CD4-positive, alpha-beta T cell treated with Interleukin-15 for 4 hours (primary cell): ENCODE data around the gene RPS6KA1.
"Not testable (repeated sequence)": the region's sequence is repeated elsewhere in the genome, so short reads cannot be mapped to it uniquely, and the experiment has no call there.

Experiments used
- DNase-seq: peaks from one replicate; pipeline ENCODE4 v3.0.0-alpha.2; 2020; ENCODE audit warnings: low spot score

Gene RPS6KA1

DNA sequence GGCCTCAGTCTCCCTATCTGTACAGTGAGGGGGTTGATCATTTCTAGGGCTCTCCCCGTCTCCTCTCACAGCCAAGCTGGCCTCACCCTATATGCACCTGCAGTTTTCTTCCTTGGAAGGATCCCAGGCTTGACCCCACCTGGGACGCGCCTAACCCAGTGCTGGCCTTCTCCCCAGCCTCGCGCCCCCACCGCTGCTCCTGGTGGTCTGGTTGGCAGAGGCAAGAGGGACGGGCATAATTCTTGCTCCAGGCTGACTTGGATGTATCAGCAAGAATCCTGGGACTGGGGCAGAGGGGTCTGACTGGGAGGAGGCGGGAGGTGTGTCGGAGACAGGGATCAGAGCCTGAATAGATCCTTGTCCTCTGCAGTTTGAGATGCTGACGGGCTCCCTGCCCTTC is 25.2 kb downstream of the RPS6KA1 start:
- DNase-seq, result no peak

DNA sequence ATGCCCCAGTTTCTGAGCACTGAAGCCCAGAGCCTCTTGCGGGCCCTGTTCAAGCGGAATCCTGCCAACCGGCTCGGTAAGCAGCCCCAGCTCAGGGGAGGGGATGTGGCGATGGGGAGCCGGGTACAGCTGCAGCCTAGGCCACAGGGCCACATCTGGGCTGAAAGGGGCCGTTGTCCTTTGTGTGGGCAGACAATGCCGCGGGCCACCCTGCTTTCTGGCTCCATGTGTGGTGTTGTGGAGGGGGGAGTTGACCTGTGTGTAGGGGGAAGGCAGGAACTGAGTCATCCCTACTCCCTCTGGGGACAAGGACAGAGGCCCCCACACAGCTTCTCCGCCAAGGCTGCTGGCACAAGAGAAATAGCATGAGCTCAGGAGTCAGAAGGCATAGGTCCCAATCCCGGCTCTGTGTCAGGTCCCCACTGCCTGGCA is 26.0 kb downstream of the RPS6KA1 start:
- no peak for DNase-seq

DNA sequence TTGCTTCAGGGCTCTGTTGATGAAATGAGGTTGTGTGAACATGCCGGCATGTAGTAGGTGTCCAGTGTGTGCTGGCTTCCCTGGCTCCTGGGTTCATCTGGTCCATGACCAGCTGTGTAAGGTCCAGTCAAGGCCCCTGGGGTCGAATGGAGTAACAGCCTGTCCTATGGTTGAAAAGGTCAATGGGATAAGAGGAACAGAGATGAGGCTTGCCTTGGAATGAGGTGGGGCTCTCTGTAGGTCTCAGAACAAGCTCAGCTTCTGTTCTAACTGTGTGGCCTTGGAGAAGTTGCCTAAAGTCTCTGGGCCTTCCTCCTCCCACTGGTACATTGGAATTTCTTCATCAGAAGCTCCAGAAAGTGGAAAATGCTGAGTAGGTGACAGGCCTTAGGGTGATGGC is 26.6 kb downstream of the RPS6KA1 start:
- DNase-seq, result no peak

GRCh38 chr1:26557008-26557407 is 27.4 kb downstream of the RPS6KA1 start:
- no peak for DNase-seq

DNA sequence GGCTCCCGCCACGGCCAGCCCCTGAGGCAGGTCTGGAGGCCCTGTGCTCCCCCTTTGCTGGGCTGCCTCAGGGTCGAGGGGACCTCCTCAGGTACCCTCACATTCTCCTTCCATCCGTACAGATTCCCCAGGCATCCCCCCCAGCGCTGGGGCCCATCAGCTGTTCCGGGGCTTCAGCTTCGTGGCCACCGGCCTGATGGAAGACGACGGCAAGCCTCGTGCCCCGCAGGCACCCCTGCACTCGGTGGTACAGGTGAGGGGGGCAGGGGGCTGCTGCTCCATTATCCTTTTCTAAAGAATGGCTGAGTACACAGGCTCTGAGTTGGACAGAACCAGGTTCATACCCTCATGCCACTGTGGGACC is 29.1 kb downstream of the RPS6KA1 start:
- DNase-seq, result no peak

GRCh38 chr1:26560403-26560780 is 30.8 kb downstream of the RPS6KA1 start:
- DNase-seq, result no peak

DNA sequence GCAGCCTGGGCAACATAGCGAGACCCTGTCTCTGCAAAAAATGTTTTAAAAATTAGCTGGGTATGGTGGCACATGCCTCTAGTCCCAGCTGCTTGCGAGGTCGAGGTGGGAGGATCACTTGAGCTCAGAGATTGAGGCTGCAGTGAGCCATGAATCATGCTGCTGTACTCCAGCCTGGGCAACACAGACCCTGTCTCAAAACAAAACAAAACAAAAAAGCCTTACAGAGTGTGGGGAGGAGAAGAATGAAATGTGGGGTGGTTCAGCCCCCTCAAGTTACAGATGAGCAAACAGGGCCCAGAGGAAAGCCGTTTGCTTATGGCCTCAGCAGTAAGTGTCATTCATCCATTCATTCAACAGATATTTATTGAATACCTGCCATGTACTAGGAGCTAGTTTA is 40.7 kb downstream of the RPS6KA1 start:
- DNase-seq, result no peak

- DNase-seq, result no peak
These were observed 41.8 kb downstream of the RPS6KA1 start for GRCh38 chr1:26571381-26571780.

DNA sequence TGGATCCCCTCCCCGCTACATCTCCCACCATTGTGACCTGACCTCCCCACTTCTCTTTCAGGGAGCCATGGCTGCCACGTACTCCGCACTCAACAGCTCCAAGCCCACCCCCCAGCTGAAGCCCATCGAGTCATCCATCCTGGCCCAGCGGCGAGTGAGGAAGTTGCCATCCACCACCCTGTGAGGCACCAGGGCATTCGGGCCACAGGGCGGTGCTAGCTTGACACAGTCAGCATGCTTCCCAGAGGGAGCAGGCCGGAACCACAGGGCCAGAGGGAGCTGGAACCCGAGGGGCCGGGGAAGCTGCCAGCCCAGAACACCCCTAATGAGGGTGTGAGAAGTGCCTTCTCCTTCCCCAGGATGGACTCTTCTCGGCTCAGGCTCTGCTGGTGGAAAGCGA is 44.5 kb downstream of the RPS6KA1 start:
- DNase-seq, result no peak

- DNase-seq, result no peak
These were observed 45.2 kb downstream of the RPS6KA1 start for GRCh38 chr1:26574719-26575251.

GRCh38 chr1:26575348-26575747 is 45.8 kb downstream of the RPS6KA1 start:
- no peak for DNase-seq

DNA sequence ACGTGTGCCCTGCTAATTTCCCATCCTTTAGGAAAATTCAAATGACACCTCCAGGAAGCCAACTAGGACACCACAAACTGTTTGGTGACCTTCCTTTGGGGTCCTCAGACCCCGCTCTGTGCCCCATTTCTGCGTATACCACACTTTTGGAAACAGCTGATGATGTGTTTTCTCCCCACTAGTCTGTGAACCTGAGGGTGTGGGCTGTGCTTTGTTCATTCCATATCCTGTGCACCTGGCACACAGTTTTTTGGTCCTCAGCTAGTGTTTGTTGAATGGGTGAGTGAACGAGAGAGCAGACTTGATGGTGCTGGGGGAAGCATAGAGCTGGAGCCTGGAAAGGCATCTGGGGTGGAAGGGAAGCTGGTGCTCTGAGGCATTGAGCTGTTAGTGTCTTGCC is 48.6 kb downstream of the RPS6KA1 start:
- no peak for DNase-seq

GRCh38 chr1:26579681-26580111 is 50.1 kb downstream of the RPS6KA1 start:
- DNase-seq, result no peak

DNA sequence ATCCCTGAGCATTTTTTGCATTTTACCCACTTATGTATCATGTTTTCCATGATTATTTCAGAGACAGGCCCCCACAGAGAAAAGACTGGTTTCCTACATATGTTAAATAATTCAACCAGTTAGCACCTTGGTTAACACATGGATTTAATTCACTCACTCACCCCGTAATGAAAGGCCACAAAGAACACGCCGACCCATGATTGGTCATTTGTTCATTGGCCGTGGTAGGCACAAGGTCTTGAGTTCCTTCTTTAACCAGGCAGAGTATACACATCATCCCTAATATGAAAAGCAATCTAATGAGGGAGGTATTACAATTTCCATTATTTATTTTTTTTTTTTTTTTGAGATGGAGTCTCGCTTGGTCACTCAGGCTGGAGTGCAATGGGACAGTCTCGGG is 50.6 kb downstream of the RPS6KA1 start:
- no peak for DNase-seq

- no peak for DNase-seq
These were observed 51.7 kb downstream of the RPS6KA1 start for GRCh38 chr1:26581287-26581651.

DNA sequence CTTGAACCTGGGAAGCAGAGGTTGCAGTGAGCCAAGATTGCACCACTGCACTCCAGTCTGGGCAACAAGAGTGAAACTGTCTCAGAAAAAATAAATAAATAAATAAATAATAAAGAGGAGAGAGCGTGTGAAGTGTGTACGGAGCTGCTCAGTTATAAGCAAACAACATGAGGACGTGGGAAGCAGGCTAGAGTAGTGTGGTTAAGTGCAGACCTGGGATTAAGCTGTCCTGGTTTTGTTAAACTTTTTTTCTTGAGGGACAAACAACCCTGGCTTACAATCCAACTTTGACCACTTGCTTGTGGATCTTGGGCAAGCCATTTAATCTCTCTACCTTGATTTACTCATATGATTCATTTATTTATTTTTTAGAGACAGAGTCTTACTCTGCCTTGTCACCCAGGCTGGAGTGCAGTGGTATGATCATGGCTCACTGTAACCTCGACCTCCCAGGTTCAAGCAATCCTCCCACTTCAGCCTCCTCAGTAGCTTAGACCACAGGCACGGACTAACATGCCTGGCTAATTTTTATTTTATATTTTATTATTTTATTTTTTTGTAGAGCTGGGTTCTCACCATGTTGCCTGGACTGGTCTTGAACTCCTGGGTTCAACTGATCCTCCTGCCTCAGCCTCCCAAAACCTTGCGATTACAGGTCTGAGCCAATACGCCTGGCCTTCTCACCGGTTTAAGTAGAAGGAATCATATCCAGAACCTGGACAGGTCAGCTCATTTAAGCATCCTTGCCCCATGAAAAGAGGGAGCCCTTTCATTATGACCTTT is 52.7 kb downstream of the RPS6KA1 start:
- no peak for DNase-seq

GRCh38 chr1:26582836-26583460 is 53.4 kb downstream of the RPS6KA1 start:
- DNase-seq, result no peak

- DNase-seq, result peak; percentile 5
These were observed 54.3 kb downstream of the RPS6KA1 start for GRCh38 chr1:26583646-26584485.

GRCh38 chr1:26584588-26584987 is 55.0 kb downstream of the RPS6KA1 start:
- not testable (repeated sequence) for DNase-seq

- no peak for DNase-seq
These were observed 55.9 kb downstream of the RPS6KA1 start for GRCh38 chr1:26585471-26585870.

DNA sequence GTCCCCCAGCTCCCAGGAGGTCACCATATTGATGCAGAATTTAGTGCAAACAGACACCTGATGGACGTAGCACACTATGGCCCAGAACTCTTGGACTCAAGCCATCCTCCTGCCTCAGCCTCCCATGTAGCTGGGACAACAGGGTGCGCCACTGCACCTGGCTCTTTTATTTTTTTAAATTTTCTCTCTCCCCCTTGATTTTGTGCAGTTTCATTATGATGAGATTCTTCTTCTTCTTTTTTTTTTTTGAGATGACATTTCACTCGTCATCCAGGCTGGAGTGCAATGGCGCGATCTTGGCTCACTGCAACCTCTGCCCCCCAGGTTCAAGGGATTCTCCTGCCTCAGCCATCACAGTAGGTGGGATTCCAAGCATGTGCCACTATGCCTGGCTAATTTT is 63.8 kb downstream of the RPS6KA1 start:
- no peak for DNase-seq

GRCh38 chr1:26594593-26594992 is 65.0 kb downstream of the RPS6KA1 start:
- DNase-seq, result not testable (repeated sequence)

DNA sequence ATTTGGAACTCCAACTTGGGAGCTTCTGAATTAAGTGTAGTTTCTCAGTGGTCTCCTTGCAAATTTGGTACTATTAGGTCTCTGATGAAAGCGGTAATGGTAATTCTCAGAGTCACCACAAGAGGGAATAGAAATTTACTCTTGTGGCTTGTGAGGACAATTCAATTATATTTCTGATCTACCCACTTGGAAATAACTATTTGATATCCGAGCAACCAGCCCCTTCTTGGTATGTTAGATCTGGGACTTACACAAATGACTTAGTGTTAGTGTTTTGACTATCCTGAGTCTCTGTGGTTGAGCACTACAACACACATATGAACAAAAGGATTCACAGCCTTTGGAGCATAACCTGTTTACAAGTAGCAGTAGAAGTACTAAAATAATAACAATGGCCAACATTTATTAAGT is 68.1 kb downstream of the RPS6KA1 start:
- DNase-seq, result peak; percentile 66
